Measurements from ENCODE around the gene CFAP100.

CFAP100 gene

DNA sequence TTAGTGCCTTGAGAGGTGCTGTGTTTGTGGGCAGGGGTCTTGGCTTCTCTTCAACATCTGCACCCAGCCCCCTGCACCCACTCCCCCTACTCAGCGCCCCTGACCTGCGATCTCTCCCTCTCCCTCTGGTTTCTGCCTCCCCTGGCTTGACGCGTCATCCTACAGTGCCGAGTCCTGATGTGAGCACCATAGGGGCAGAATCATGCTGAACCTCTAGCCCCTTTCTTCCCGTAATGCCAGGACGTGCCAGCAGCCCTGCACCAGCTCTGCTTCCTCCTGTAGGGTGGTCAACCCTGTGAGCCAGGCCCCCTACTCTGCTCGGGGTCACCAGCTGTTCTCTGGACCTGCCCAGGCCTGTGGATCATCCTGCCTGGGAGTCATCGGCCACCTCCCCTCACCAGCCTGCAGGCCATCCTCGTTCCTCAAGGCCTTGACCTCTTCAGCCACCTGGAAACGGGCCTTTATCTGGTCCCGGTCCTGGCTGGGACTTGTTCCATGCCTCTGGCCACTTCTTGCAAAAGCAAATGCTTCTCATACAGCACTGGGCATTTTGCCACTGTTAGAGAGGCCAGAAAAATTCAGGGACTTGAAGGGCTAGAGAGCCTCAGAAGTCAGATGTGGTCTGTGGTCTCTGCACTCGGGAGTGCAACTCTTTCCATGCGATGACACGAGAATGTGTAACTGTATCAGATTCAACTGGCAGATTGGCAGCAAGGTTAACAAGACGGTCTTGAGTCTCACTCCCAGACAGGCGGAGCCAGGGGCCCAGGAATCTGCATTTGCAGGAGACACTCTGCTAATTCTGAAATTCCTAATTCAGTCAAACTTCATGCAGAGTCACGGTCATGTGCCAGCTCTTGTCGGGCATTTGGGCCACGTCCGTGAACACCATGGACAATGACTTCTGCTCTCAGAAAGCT lies 20.8 kb upstream of the CFAP100 start:
- no peak for DNase-seq (ENCODE audit: extremely low read depth in 1 of 2, low read depth in 1 of 2)

DNA sequence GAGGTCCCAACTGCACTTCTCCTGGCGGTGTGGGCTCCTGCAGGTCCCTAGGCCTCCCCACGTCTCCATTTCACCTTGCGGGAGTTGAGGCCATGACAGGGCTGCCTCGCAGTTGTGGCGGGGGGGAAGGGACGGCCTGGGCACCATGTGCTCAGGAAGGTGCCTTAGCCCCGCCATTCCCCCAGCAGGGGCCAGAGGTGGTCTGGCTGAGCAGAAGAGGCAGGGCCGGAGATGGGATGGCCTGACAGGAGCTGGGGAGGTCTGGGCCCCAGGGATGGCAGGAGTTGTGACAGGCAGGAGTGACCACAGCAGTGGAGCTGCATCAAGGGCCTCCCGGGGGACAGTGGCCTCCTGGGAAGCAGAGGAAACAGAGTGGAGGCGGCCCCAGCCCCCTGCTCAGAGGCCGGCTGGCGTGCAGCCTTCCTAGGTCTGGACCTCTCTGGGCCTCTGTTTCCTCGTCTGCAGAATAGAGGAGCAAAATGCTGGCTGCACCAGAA lies 18.8 kb upstream of the CFAP100 start:
- no peak for DNase-seq (ENCODE audit: extremely low read depth in 1 of 2, low read depth in 1 of 2)

DNA sequence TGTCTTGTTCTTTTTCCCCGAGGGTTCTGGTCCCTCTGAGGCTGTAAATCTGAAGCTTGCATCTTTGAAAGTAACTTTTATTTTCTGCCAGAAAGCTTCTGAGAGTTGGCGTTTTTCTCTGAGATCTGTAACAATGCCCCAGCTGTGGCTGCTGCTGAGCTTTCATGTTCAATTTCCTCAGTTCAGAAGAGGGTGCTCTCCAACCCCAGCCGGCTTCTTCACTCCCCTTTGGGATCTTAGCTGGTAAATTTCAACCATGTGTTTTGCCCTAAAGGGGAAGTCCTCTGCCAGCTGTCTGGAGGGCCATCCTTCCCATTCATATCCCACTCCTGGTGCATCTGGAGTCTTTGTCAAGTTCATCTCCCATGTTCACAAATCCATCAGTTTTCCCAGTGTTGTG lies 18.3 kb upstream of the CFAP100 start:
- DNase-seq (ENCODE audit: extremely low read depth in 1 of 2, low read depth in 1 of 2) = no peak

DNA sequence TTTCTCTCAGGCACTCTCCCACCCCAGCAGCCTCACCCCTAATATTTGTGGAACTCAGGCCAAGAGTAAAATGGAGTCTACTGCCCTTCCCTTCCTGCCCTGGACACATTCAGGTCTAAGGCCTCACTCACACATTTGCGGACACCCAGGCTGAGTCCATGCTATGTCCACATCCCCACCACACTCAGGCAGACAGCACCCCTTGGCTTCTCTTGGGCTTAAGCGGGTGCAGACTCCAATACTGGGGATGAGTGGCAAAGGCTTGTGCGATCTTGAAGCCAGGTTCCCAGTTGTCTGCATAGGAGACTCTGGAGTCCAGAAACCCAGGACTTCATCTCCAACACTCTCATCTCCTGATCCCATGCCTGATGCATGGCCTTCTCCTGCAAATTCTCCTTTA lies 17.5 kb upstream of the CFAP100 start:
- no peak for DNase-seq (ENCODE audit: extremely low read depth in 1 of 2, low read depth in 1 of 2)

DNA sequence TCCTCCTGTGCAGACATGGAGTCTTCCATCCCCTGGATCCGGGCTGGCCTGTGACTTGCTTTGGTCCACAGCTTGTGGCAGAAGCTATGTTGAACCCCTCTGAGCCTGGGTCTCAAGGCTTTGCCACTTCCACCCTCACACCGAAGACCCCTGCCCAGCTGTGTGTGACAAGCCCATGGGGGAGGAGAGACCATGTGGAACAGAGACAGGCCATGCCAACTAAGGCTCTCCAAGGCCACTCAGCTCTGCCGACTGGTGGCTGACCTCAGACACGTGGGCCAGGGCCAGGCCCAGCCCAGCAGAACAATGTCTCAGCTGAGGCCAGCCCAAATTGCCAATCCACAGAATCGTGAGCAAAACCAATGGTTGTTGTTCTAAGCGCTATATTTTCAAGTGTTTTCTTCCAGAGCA lies 16.4 kb upstream of the CFAP100 start:
- DNase-seq (ENCODE audit: extremely low read depth in 1 of 2, low read depth in 1 of 2) = no peak

DNA sequence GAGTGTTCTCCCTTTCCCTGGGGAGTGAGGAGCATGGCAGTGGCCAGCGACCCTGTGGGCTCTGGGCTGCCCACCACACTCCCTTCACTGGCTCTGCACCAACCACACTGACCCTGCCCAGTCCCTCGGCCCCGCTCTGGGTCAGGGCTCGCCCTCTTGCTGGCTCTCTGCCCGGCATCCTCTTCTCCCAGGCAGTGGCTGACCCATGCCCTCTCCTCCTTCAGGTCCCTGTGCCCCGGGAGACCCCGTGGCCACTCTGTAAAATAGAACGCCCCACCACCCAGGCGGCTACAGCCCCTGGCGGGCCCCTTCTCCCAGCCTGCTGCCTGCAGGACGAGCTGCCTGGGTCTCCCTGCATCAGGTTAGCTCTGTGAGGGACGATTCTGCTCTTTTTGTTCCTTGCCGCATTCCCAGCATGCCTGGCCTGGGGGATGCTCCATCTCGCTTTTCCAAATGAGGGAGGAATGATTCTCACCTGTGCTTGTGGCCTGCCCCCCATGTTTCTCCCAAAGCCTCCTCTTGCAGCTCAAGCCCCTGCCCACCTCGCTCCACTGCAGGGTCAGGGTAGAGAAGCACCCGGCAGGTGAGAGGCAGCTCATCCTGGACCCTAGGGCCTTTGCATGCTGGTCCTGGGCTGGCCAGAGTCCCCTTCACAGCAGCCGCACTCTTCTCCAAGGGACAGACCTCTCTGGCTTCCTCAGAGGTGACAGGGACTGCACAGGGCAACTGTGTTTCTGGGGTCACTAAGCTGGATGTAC lies 14.5 kb upstream of the CFAP100 start:
- no peak for DNase-seq (ENCODE audit: extremely low read depth in 1 of 2, low read depth in 1 of 2)

DNA sequence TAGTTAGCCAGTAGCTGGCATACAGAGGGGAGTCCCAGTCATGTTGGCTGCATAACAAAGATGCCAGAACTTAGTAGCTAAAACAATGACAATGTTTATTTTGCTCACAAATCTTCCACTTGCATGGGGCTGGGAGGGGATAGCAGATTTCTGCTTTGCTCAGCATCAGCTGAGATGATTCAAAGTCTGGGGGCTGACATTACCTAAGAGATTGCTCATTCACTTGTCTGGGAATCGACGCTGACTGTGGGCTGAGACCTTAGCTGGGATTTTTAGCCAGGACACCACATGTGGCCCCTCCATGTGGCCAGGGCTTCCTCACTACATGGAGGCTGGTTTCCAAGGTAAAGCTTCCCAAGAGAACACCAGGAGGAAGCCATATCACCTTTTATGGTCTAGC lies 12.7 kb upstream of the CFAP100 start:
- no peak for DNase-seq (ENCODE audit: extremely low read depth in 1 of 2, low read depth in 1 of 2)

DNA sequence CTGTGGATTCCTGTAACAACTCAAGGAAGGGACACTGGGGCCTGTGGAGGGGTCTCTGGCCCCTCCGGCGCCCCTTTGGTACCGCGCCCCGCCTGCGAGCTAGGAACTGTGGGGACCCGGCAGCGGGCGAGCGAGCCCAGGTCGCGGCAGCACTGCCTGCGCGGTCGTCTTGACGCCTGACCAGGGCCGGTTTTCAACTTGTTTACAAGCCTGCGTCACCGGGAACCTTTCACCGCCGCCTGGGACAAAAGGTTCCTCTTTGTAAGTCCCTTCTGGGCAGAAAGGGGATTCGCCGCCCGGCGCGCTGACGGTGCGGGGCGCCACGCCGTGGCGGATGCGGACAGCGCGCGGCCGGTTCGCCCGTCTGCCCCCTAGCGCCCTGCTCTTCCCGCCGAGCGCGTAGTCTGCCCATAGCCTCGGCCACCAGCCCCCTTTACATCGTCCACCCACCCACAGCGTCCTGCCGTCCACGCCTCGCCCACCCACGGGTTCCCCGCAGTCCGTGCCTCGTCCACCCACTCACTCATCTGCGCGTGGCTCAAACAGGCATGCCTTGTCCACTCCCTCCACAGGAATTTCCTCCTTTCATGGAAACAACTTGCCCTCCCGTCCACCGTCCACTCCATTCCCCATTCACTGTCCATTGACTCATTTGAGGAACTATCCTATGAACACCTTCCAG lies 5.5 kb upstream of the CFAP100 start:
- peak in 1 of 2 donors; percentile 12 for DNase-seq (ENCODE audit: extremely low read depth in 1 of 2, low read depth in 1 of 2)

DNA sequence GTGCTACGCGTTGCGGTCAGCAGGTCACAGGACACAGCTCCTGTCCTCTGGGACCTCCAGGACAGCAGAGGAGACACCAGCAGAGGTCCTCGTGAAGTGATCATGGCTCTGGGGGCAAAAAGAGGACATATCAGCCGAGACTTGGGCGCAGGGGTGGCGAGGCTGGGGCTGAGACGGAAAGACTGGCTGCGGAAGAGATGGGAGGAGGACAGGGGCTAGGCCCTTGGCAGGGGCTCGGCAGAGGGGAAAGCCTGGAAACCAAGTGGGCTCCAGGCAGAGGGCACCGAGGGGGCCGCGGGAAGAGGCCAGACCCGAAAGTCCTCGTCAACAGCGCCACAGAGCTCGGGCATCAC lies 4.9 kb upstream of the CFAP100 start:
- no peak for DNase-seq (ENCODE audit: extremely low read depth in 1 of 2, low read depth in 1 of 2)

DNA sequence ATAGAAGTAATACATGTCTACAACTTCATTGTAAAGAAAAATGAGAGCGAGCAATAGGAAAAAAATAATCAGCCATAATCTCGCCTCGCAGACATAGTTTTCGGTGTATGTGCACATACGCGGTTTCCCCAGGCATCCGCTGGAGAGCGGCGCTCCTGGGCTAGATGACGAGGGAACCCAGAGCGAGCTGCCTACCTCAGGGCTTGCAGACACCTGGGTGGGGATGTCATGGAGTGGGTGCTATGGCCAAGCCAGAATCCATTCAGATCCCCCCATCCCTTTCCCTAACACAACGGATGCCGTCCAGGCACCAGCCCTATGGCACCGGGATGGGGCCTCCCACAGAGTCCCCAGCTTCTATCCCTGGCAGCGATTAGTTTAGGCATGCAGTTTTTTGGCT lies 4.5 kb upstream of the CFAP100 start:
- no peak for DNase-seq (ENCODE audit: extremely low read depth in 1 of 2, low read depth in 1 of 2)

DNA sequence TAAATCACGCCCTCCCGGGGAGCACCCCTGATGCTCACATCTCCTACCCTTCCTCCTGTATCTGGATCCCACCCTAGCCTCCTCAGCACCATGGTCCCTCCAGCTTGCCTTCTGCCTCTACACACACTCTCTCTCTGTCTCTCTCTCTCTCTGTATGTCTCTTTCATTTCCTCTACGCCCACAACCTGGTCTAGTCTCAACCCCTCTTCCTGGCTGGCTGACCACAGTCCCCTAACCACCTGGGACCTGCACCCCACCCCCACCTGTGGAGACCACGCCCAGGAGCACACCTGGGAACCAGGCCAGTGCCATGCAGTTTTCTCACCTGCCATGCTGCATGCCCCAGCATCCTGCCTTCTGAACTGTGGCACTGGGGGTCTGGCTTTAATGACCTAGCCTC lies 4.0 kb upstream of the CFAP100 start:
- DNase-seq (ENCODE audit: extremely low read depth in 1 of 2, low read depth in 1 of 2) = no peak

DNA sequence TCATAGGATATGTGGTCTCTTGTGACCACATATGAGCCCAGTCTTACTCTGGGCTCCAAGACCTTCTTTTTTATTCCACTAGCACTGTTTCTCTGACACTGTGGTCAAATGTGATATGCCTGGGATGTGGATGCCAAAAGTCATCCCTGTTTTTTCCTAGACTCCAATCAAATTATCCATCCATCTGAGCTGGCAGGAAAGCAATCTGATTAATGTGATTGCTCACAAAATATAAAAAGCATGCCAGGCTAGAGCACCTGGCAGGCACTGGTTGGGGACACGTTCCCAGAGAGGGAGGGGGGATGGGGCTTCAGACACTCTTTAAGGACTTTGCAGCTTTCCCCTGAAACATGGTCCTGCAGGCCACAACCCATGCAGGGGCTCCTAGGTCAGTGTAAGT lies 3.1 kb upstream of the CFAP100 start:
- DNase-seq (ENCODE audit: extremely low read depth in 1 of 2, low read depth in 1 of 2) = no peak

DNA sequence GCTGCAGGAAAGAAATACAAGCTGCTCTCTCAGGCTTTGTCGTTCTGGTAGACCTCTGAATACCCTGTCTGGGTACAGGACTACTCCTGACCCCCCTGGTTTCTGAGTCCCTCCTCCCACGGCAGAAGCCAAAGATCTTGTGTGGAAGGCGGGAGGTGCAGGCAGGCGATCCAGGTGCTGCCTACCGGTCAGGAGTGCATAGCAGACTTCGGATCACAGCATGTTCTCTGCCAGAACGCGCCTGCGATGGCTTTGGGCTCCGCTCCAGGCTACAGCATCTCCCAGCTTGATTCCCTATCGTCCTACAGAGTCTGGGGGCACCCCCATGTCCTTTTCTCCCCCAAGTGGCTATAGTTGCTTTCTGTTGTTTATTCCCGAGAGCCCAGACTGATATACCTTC lies 2.5 kb upstream of the CFAP100 start:
- DNase-seq (ENCODE audit: extremely low read depth in 1 of 2, low read depth in 1 of 2) = no peak

DNA sequence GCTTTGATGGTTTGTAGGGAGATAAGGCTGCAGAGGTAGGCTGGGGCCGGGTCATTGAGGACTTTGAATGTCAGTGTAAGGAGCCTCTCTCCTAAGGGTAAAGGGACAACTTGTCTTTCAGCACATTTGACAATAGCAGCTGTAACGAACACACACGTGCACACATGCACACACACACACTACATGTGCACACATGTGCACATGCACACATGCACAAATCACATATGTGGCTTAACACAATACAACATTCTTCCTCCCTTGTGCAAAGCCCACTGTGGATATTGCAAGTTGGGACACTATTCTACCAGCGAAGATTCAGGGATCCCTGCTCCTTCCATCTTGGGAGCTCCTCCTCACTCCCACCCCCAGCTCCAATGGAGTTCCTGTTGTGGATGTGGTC lies 1.1 kb upstream of the CFAP100 start:
- no peak for DNase-seq (ENCODE audit: extremely low read depth in 1 of 2, low read depth in 1 of 2)

DNA sequence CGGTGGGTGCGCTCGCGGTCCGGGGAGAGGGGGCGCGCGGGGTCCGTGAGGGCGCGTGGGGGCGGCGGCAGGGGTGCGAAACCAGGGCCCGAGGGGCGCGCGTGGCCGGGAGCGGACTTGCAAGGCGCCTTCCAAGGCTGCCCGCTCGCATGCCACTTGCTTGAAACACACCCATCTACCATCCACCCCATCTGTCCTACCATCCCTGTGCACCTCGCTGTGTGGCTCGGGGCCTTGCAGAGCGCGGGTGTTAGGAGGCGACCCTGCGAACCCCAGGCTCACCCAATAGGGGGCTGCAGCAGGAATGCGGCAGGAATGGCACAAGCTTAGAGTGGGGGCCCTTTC lies 240 bp downstream of the CFAP100 start:
- DNase-seq (ENCODE audit: extremely low read depth in 1 of 2, low read depth in 1 of 2) = no peak

DNA sequence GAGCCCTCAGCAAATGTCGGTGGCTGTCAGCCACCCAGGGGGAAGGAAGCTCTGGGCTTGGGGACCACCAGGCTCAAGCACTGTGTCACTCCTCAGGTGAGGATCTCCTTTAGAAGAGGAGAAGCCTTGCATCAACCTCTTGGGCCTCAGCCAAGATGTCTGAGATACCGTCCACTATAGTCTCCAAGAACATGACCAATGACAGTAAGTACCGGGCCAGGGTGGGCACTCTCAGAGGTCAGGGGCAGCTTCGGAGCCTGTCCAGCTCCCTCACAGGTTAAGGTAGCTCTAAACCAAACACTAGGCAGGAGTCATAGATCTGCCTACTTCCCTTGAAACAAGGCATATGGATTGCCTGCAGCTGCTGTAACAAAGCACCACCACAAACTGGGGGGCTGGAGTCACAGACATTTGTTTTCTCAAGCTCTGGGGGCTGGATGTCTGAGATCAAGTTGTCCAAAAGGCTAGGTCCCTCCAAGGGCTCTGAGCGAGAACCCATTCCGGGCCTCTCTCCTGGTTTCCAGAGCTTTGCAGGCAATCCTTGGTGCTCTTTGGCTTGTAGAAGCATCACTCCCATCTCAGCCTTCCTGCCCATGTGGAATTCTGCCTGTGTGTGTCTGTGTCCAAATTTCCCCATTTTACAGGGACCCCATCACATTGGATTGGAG lies 1.3 kb downstream of the CFAP100 start:
- DNase-seq (ENCODE audit: extremely low read depth in 1 of 2, low read depth in 1 of 2) = no peak

DNA sequence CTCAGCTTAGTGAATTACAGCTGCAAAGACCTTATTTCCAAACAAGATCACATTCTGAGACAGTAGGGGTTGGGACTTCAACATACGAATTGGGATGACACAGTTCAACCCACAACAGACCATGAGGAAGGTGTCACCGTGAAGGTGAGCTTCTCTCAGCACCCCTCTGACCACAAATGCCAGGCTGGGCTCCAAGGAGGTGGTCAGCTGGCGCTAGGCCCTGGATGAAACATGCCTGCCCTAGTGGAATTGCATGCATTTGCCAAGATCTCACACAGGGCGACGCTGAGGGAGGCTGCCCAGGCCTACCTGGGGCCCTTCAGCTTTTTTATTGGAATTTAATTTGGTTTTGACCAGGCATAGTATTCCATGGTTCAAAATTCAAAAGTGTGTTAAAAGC lies 1.8 kb downstream of the CFAP100 start:
- no peak for DNase-seq (ENCODE audit: extremely low read depth in 1 of 2, low read depth in 1 of 2)

DNA sequence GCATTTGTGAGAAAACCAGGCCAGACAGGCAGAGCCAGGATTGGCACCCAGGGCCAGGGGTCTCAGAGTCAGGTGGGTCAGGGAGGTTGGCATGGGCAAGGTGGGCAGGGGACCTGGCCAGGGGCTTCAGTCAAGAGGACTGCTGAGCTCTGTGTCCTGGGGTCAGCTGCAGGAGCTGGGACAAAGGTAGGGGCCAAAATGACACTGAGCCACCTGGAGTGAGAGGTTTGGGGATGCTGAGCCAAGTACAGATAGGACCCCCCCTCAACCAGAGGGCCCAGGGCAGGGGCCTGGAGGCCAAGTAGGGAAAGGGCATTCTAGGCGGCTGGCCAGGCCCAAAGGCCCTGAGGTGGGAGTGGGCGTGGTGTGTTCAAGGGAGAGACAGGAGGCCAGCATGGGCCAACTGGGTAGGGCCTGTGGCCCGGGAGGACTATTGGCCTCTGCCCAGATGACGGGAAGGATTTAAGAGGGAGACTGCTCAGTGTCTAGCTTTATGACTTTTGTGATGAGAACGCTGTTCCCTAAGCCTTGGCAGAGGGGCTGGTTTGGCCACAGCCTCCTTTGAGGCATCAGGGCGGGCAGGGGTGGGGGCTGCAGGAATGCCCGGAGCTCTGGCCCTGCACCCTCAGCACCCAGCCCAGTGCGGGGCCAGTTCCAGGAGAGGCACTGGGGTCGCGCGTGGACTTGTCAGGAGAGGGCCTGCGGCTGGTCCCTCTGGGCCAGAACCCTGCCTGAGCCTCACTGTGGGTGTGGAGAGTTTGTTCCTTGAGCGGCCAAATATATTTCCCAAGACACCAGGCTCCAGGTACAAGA lies 3.1 kb downstream of the CFAP100 start:
- DNase-seq (ENCODE audit: extremely low read depth in 1 of 2, low read depth in 1 of 2) = no peak

DNA sequence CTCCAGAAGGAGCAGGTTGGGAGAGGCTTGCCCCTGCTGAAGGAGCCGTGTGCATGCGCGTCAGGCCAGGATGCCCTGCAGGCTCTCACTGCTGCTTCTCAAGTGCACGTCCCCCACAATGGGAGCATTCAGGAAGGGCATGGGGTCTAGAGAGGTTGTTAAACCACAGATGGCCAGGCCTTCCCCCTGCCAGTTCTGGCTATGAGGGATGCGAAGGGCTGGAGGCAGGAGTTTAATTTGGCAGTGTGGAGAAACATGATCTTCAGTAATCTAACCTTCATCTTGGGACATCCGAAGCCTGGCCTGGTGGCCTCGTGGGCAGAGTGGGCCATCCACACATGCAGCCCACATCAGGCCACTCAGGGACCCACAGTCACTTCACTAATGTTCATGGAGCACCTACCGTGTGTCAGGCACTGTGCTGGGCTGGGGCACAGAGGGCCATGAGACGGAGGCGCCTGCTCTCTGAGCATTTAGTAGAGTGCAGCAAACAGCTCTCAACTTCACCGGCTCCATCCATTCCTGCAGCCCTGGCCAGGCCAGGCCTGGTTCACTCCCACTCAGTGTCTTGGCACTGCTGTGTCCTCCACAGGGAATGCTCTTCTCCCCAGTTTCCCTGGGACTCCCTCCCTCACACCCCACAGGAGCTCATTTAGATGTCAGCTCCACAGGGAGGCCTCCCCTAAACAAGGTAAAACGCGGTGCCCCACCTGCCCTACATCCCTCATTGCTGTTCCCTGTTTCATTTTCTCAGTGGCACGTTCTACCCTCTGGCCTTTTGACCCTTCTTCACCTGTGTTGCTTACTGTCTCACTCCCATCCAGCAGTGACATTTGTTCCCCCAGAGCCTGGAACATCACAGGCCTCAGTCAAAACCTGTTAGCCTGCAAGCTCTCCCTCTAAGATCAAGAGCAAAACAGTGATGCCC lies 4.0 kb downstream of the CFAP100 start:
- no peak for DNase-seq (ENCODE audit: extremely low read depth in 1 of 2, low read depth in 1 of 2)

All from activated CD8-positive, alpha-beta memory T cell treated with anti-CD3 and anti-CD28 coated beads for 1 hour (primary cell).